ENCODE results near the gene GSG1L2. TPM values are rescaled to one million over a fixed set of nuclear protein-coding genes. Genes with fewer than 3 reads are reported as not detected.

Gene GSG1L2
- total and polyA plus RNA-seq, 2 of the 13 experiments (the other 11 are each of a cell fraction or from before 2014, with no cell fraction given) = not detected

DNA sequence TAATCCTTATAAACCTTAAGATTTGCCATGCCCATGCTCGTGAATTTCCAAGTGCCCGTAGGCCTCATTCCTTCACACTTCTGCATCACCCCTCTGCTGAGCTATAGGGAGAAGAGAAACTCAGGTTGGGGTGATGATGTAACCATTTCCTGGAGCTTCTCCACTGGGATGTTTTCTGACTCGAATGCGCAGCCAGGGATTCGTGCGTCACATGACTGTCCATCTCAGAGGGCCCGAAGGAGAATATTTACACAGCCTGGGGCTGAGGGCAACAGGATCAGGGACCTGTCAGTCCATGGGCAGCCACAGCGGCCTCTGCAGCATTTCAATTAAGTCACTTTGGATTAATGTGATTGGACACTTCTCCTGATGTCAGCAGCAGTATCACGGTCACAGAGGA is 8.7 kb downstream of the GSG1L2 start:
- Histone ChIP-seq H3K36me3 (replicated peaks in 1 of 2; ENCODE audit: control insufficient read depth in 1 of 2, insufficient read depth in 2 of 2, low read length in 2 of 2) (no peaks in the 10 kb centered on the region), H3K4me1 (ENCODE audit: insufficient read depth, low read length) (no peaks in the 10 kb centered on the region), H3K79me2 (ENCODE audit: insufficient read depth, low read length) (no peaks in the 10 kb centered on the region), H3K9ac (ENCODE audit: insufficient read depth, low read depth, low read length) (no peak overlapping the region), H3K9me3 (ENCODE audit: low read length) (no peaks in the 10 kb centered on the region), H3K4me2 (ENCODE audit: low read depth, low read length) (no peak overlapping the region), H2AFZ (ENCODE audit: low read length) (no peak overlapping the region), H4K20me1 (ENCODE audit: insufficient read depth, low read length) (no peaks in the 10 kb centered on the region), H3K27me3 (ENCODE audit: control insufficient read depth in 1 of 2, insufficient read depth in 2 of 2, low read length in 2 of 2) (peaks cover 0 to 14% of the 10 kb centered on the region in 2 experiments; a peak in 1 of 5 replicates), H3K4me3 (replicated peaks in 1 of 3; ENCODE audit: insufficient read depth in 1 of 3, low read depth in 2 of 3, low read length in 3 of 3) (no peak overlapping the region), H3K27ac (ENCODE audit: extremely low read length, insufficient read depth, low read length) (no peak overlapping the region)
- intact Hi-C loops (cut with micrococcal nuclease; ENCODE audit: unreplicated experiment) (no loop called here), in situ Hi-C loops (cut with HindIII; ENCODE audit: extremely low pct_ligation_motif_present, low pct_unique_long_range_greater_than_20kb) (no loop called here)
- POLR2A ChIA-PET = no interaction called here
- ATAC-seq (no peak), FAIRE-seq (no peak), DNase-seq (ENCODE audit: low spot score) (no peak)
- no TSS peak for BruUV-seq (replicated peaks)
- CTCF ChIA-PET (ENCODE audit: low intra/inter-chr PET ratio, low total read pairs) = no interaction called here
- 0% methylated on average over 6 of the region's 9 CpGs for WGBS (ENCODE audit: low lambda C conversion rate)
- TF ChIP-seq MEF2D (CRISPR knock-in tag; IDR thresholded peaks at IDR 0.05) = no peak
- TF ChIP-seq, protein P1, sequence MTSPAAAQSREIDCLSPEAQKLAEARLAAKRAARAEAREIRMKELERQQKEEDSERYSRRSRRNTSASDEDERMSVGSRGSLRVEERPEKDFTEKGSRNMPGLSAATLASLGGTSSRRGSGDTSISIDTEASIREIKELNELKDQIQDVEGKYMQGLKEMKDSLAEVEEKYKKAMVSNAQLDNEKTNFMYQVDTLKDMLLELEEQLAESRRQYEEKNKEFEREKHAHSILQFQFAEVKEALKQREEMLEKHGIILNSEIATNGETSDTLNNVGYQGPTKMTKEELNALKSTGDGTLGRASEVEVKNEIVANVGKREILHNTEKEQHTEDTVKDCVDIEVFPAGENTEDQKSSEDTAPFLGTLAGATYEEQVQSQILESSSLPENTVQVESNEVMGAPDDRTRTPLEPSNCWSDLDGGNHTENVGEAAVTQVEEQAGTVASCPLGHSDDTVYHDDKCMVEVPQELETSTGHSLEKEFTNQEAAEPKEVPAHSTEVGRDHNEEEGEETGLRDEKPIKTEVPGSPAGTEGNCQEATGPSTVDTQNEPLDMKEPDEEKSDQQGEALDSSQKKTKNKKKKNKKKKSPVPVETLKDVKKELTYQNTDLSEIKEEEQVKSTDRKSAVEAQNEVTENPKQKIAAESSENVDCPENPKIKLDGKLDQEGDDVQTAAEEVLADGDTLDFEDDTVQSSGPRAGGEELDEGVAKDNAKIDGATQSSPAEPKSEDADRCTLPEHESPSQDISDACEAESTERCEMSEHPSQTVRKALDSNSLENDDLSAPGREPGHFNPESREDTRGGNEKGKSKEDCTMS (CRISPR knock-in tag; conservative IDR thresholded peaks at IDR 0.05) = no peak
- TF ChIP-seq ZZZ3 (CRISPR knock-in tag; IDR thresholded peaks at IDR 0.05; ENCODE audit: borderline replicate concordance) = no peak
- no peak for TF ChIP-seq PRPF4 (IDR thresholded peaks at IDR 0.05; ENCODE audit: low read depth, low read length, poor library complexity, severe bottlenecking)
- TF ChIP-seq, protein P2, sequence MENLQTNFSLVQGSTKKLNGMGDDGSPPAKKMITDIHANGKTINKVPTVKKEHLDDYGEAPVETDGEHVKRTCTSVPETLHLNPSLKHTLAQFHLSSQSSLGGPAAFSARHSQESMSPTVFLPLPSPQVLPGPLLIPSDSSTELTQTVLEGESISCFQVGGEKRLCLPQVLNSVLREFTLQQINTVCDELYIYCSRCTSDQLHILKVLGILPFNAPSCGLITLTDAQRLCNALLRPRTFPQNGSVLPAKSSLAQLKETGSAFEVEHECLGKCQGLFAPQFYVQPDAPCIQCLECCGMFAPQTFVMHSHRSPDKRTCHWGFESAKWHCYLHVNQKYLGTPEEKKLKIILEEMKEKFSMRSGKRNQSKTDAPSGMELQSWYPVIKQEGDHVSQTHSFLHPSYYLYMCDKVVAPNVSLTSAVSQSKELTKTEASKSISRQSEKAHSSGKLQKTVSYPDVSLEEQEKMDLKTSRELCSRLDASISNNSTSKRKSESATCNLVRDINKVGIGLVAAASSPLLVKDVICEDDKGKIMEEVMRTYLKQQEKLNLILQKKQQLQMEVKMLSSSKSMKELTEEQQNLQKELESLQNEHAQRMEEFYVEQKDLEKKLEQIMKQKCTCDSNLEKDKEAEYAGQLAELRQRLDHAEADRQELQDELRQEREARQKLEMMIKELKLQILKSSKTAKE (CRISPR knock-in tag; IDR thresholded peaks at IDR 0.05; ENCODE audit: borderline replicate concordance) = no peak
- TF ChIP-seq ZNF292 (CRISPR knock-in tag; IDR thresholded peaks at IDR 0.05; ENCODE audit: borderline replicate concordance, low read depth) = no peak
- TF ChIP-seq ZKSCAN8 (CRISPR knock-in tag; IDR thresholded peaks at IDR 0.05; ENCODE audit: borderline replicate concordance) = no peak
- TF ChIP-seq FOXJ3 (CRISPR knock-in tag; IDR thresholded peaks at IDR 0.05; ENCODE audit: borderline replicate concordance) = no peak
- no peak for TF ChIP-seq MTA1 (CRISPR knock-in tag; IDR thresholded peaks at IDR 0.05; ENCODE audit: borderline replicate concordance)
- no peak for TF ChIP-seq BHLHE40 (IDR thresholded peaks at IDR 0.05; ENCODE audit: low read length)
- TF ChIP-seq ARNTL (CRISPR knock-in tag; IDR thresholded peaks at IDR 0.05) = no peak
- no peak for TF ChIP-seq ZNF616 (CRISPR knock-in tag; IDR thresholded peaks at IDR 0.05; ENCODE audit: low read depth)
- TF ChIP-seq ZNF124 (CRISPR knock-in tag; IDR thresholded peaks at IDR 0.05) = no peak
- TF ChIP-seq, protein P3, sequence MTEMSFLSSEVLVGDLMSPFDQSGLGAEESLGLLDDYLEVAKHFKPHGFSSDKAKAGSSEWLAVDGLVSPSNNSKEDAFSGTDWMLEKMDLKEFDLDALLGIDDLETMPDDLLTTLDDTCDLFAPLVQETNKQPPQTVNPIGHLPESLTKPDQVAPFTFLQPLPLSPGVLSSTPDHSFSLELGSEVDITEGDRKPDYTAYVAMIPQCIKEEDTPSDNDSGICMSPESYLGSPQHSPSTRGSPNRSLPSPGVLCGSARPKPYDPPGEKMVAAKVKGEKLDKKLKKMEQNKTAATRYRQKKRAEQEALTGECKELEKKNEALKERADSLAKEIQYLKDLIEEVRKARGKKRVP (CRISPR knock-in tag; IDR thresholded peaks at IDR 0.05) = no peak
- TF ChIP-seq, protein P4, sequence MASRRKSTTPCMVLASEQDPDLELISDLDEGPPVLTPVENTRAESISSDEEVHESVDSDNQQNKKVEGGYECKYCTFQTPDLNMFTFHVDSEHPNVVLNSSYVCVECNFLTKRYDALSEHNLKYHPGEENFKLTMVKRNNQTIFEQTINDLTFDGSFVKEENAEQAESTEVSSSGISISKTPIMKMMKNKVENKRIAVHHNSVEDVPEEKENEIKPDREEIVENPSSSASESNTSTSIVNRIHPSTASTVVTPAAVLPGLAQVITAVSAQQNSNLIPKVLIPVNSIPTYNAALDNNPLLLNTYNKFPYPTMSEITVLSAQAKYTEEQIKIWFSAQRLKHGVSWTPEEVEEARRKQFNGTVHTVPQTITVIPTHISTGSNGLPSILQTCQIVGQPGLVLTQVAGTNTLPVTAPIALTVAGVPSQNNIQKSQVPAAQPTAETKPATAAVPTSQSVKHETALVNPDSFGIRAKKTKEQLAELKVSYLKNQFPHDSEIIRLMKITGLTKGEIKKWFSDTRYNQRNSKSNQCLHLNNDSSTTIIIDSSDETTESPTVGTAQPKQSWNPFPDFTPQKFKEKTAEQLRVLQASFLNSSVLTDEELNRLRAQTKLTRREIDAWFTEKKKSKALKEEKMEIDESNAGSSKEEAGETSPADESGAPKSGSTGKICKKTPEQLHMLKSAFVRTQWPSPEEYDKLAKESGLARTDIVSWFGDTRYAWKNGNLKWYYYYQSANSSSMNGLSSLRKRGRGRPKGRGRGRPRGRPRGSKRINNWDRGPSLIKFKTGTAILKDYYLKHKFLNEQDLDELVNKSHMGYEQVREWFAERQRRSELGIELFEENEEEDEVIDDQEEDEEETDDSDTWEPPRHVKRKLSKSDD (CRISPR knock-in tag; IDR thresholded peaks at IDR 0.05; ENCODE audit: low read depth) = no peak
- TF ChIP-seq, protein P5, sequence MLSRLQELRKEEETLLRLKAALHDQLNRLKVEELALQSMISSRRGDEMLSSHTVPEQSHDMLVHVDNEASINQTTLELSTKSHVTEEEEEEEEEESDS (CRISPR knock-in tag; IDR thresholded peaks at IDR 0.05; ENCODE audit: borderline replicate concordance) = no peak
